Upper lobe of left lung (tissue), 6 donors: ENCODE measurements around the gene MTSS2. TPM values are rescaled to one million over a fixed set of nuclear protein-coding genes. Genes with fewer than 3 reads are reported as not detected.

Experiments
- ATAC-seq, 2 donors: fragments of 200-7000 bp; cut with Tn5 transposase; one replicate each; pipeline ENCODE4 v1.9.1; 2022; ENCODE audit warnings: mild to moderate bottlenecking in 2 of 2, moderate library complexity in 2 of 2; ENCODE audit not compliant: low FRiP score in 2 of 2
- DNase-seq, 2 donors: peaks; one replicate each; pipeline ENCODE4 v3.0.0-alpha.2; 2019 to 2020
- H3K27ac ChIP-seq, 4 donors: fragments of 200-600 bp; sonication (generic); one replicate each; pipeline ENCODE4 v1.5.1; 2016 to 2019
- H3K27me3 ChIP-seq, 4 donors: fragments of 200-600 bp; sonication (generic); one replicate each; pipeline ENCODE4 v1.5.1; 2017 to 2019
- H3K36me3 ChIP-seq, 4 donors: fragments of 200-600 bp; sonication (generic); one replicate each; pipeline ENCODE4 v1.5.1; 2016 to 2019
- H3K4me1 ChIP-seq, 4 donors: fragments of 200-600 bp; sonication (generic); one replicate each; pipeline ENCODE4 v1.5.1; 2018 to 2019
- H3K4me3 ChIP-seq, 4 donors: fragments of 200-600 bp; sonication (generic); one replicate each; pipeline ENCODE4 v1.5.1; 2017 to 2019; ENCODE audit warnings: mild to moderate bottlenecking in 2 of 4, moderate library complexity in 1 of 4
- H3K9me3 ChIP-seq, 4 donors: fragments of 200-600 bp; sonication (generic); one replicate each; pipeline ENCODE4 v1.5.1; 2018 to 2019
- CTCF ChIP-seq, 6 experiments: fragments of 450-650 bp in 4 of 6; fragments of 200-600 bp in 2 of 6; sonication (generic) in 2 of 6; IDR thresholded peaks; one replicate each; pipeline ENCODE4 v1.5.1; 2016 to 2019; ENCODE audit warnings: antibody characterized with exemption in 6 of 6
- EP300 ChIP-seq, 4 donors: sonication (generic); formaldehyde crosslinking; IDR thresholded peaks; one replicate each; pipeline ENCODE4 v1.5.1; 2017; ENCODE audit warnings: antibody characterized with exemption in 4 of 4, control low read depth in 2 of 4
- POLR2A ChIP-seq, 4 donors: fragments of 450-650 bp; IDR thresholded peaks; one replicate each; pipeline ENCODE4 v1.5.1; 2016 to 2017; ENCODE audit warnings: antibody characterized with exemption in 4 of 4, mild to moderate bottlenecking in 2 of 4
- POLR2AphosphoS5 ChIP-seq, 2 donors: sonication (generic); formaldehyde crosslinking; IDR thresholded peaks; one replicate each; pipeline ENCODE4 v1.5.1; 2017; ENCODE audit warnings: antibody characterized with exemption in 2 of 2
- WGBS, 2 donors: methylation state at CpG; one replicate each; pipeline ENCODE4 v1.1.5; 2017 to 2018; 5-methylcytosine and 5-hydroxymethylcytosine counted together
- total RNA-seq, 6 donors: library from RNA; depleted of rRNA in 4 of 6; stranded (reverse); fragments of >200 nt in 4 of 6; gene quantifications; one replicate each; pipeline versions ENCODE4 v1.1.0 to v1.2.1, GENCODE V29; 2016 to 2021
- donor health status: DM: no; HTN: no; CAD: no; lungs with moderate emphysema.
- donor health status: DM: no; HTN: yes; CAD: no; lungs with severe emphysema.

The MTSS2 gene
- total RNA-seq, 6 donors from 2014 or later, result 40.7 to 202 (median 72.4) TPM

- H3K36me3 ChIP-seq, result no peaks in the 10 kb centered on the region
- H3K27ac ChIP-seq, result peak overlapping the region; percentile 85 to 93 (median 91)
- no peak overlapping the region for H3K4me3 ChIP-seq
- peaks cover 84 to 96% (median 89%) of the 10 kb centered on the region in 4 donors for H3K4me1 ChIP-seq
- WGBS, 2 donors, result 77 to 92% methylated on average over 5 to 22 of the region's 22 CpGs
- peak; percentile 79 to 92 for DNase-seq
- no peaks in the 10 kb centered on the region for H3K9me3 ChIP-seq
- peak in 1 of 2 donors; percentile 66 for ATAC-seq
- peaks cover 0 to 3% (median 0%) of the 10 kb centered on the region in 4 donors for H3K27me3 ChIP-seq
- no peak for TF ChIP-seq POLR2AphosphoS5 (IDR thresholded peaks at IDR 0.05)
- TF ChIP-seq EP300 (IDR thresholded peaks at IDR 0.05), result no peak
- TF ChIP-seq CTCF (IDR thresholded peaks at IDR 0.05), result peak in 1 of 6 experiments; percentile 11
Observed at GRCh38 chr16:70689035-70689969, 3.4 kb upstream of the MTSS2 start.

GRCh38 chr16:70688246-70688742 lies 2.4 kb upstream of the MTSS2 start:
- Histone ChIP-seq H3K27me3 (peaks cover 0 to 3% (median 0%) of the 10 kb centered on the region in 4 donors), H3K4me1 (peaks cover 83 to 96% (median 89%) of the 10 kb centered on the region in 4 donors), H3K27ac (peak overlapping the region; percentile 85 to 93 (median 91)), H3K36me3 (no peaks in the 10 kb centered on the region), H3K4me3 (no peak overlapping the region), H3K9me3 (no peaks in the 10 kb centered on the region)
- WGBS, 2 donors, result 0 to 25% methylated on average over 1 to 8 of the region's 8 CpGs
- TF ChIP-seq POLR2A (IDR thresholded peaks at IDR 0.05), result no peak
- TF ChIP-seq POLR2AphosphoS5 (IDR thresholded peaks at IDR 0.05), result peak; percentile 66 to 84
- TF ChIP-seq CTCF (IDR thresholded peaks at IDR 0.05), result no peak
- TF ChIP-seq EP300 (IDR thresholded peaks at IDR 0.05), result peak in 3 of 4 donors; percentile 8 to 71 (median 26)
- ATAC-seq (peak in 1 of 2 donors; percentile 60), DNase-seq (peak; percentile 79 to 83)

GRCh38 chr16:70687671-70688245 lies 1.9 kb upstream of the MTSS2 start:
- Histone ChIP-seq H3K4me1 (peaks cover 88 to 96% (median 89%) of the 10 kb centered on the region in 4 donors), H3K9me3 (no peaks in the 10 kb centered on the region), H3K4me3 (no peak overlapping the region), H3K36me3 (no peaks in the 10 kb centered on the region), H3K27ac (peak overlapping the region; percentile 85 to 93 (median 91)), H3K27me3 (peaks cover 0 to 3% (median 0%) of the 10 kb centered on the region in 4 donors)
- TF ChIP-seq EP300 (IDR thresholded peaks at IDR 0.05) (no peak), POLR2A (IDR thresholded peaks at IDR 0.05) (no peak), CTCF (IDR thresholded peaks at IDR 0.05) (no peak), POLR2AphosphoS5 (IDR thresholded peaks at IDR 0.05) (no peak)
- ATAC-seq (no peak), DNase-seq (peak in 1 of 2 donors; percentile 84)
- WGBS, 2 donors, result 70 to 83% methylated on average over 2 to 18 of the region's 18 CpGs

- TF ChIP-seq EP300 (IDR thresholded peaks at IDR 0.05) (no peak), CTCF (IDR thresholded peaks at IDR 0.05) (no peak), POLR2A (IDR thresholded peaks at IDR 0.05) (no peak), POLR2AphosphoS5 (IDR thresholded peaks at IDR 0.05) (no peak)
- peaks cover 89 to 98% (median 92%) of the 10 kb centered on the region in 4 donors for H3K4me1 ChIP-seq
- no peak overlapping the region for H3K4me3 ChIP-seq
- no peaks in the 10 kb centered on the region for H3K36me3 ChIP-seq
- H3K27ac ChIP-seq, result peak overlapping the region; percentile 85 to 93 (median 91)
- WGBS, 2 donors, result 40 to 65% methylated on average over 2 to 5 of the region's 5 CpGs
- H3K9me3 ChIP-seq, result no peaks in the 10 kb centered on the region
- DNase-seq (no peak), ATAC-seq (no peak)
- peaks cover 0 to 3% (median 0%) of the 10 kb centered on the region in 4 donors for H3K27me3 ChIP-seq
Observed at GRCh38 chr16:70687102-70687511, 1.3 kb upstream of the MTSS2 start.
